Prostate gland (tissue), 2 donors: ENCODE measurements around the gene NIF3L1. TPM values are rescaled to one million over a fixed set of nuclear protein-coding genes. Genes with fewer than 3 reads are reported as not detected.

Experiments
- DNase-seq: peaks from one replicate; pipeline ENCODE4 v3.0.0-alpha.2; 2019; ENCODE audit warnings: low spot score
- H3K27ac ChIP-seq, 2 donors: fragments of 200-600 bp; sonication (generic); 2 replicates each; pipeline ENCODE4 v1.5.1; 2017 to 2019
- H3K27me3 ChIP-seq: fragments of 200-600 bp; sonication (generic); replicated peaks from 2 replicates; pipeline ENCODE4 v1.5.1; 2019; ENCODE audit not compliant: insufficient read depth
- H3K36me3 ChIP-seq, 2 donors: fragments of 200-600 bp; sonication (generic); 1 replicate in 1 of 2; 2 replicates in 1 of 2; pipeline versions ENCODE4 v1.5.1 to v1.8.1; 2017 to 2019
- H3K4me1 ChIP-seq: fragments of 200-600 bp; sonication (generic); replicated peaks from 2 replicates; pipeline ENCODE4 v1.5.1; 2019
- H3K4me3 ChIP-seq, 2 donors: fragments of 200-600 bp; sonication (generic); 2 replicates each; pipeline ENCODE4 v1.5.1; 2017 to 2019
- H3K9me3 ChIP-seq: fragments of 200-600 bp; sonication (generic); 2 replicates; pipeline ENCODE4 v1.5.1; 2017
- CTCF ChIP-seq, 4 experiments: fragments of 200-600 bp in 2 of 4; fragments of 450-650 bp in 2 of 4; sonication (generic) in 2 of 4; IDR thresholded peaks; 1 replicate in 3 of 4; 2 replicates in 1 of 4; pipeline ENCODE4 v1.5.1; 2016 to 2019; ENCODE audit warnings: antibody characterized with exemption in 4 of 4, mild to moderate bottlenecking in 2 of 4, moderate library complexity in 2 of 4
- POLR2A ChIP-seq: fragments of 450-650 bp; IDR thresholded peaks from one replicate; pipeline ENCODE4 v1.6.1; 2016; ENCODE audit warnings: antibody characterized with exemption, mild to moderate bottlenecking
- POLR2AphosphoS5 ChIP-seq: sonication (generic); formaldehyde crosslinking; IDR thresholded peaks from one replicate; pipeline ENCODE4 v1.6.1; 2017; ENCODE audit warnings: antibody characterized with exemption
- WGBS: methylation state at CpG from one replicate; pipeline ENCODE4 v1.1.5; 2018; 5-methylcytosine and 5-hydroxymethylcytosine counted together
- intact Hi-C: fragments of 100-400 bp; cut with DNase I; formaldehyde crosslinking; loops from one replicate; pipeline ENCODE4 v1.14.2; 2022
- total RNA-seq, 2 donors: library from RNA; depleted of rRNA; stranded (reverse); fragments of >200 nt; gene quantifications; one replicate each; pipeline ENCODE4 v1.1.0, GENCODE V29; 2016

Gene NIF3L1
- 10 to 100 TPM; 22.4 to 27.7 TPM for total RNA-seq

DNA sequence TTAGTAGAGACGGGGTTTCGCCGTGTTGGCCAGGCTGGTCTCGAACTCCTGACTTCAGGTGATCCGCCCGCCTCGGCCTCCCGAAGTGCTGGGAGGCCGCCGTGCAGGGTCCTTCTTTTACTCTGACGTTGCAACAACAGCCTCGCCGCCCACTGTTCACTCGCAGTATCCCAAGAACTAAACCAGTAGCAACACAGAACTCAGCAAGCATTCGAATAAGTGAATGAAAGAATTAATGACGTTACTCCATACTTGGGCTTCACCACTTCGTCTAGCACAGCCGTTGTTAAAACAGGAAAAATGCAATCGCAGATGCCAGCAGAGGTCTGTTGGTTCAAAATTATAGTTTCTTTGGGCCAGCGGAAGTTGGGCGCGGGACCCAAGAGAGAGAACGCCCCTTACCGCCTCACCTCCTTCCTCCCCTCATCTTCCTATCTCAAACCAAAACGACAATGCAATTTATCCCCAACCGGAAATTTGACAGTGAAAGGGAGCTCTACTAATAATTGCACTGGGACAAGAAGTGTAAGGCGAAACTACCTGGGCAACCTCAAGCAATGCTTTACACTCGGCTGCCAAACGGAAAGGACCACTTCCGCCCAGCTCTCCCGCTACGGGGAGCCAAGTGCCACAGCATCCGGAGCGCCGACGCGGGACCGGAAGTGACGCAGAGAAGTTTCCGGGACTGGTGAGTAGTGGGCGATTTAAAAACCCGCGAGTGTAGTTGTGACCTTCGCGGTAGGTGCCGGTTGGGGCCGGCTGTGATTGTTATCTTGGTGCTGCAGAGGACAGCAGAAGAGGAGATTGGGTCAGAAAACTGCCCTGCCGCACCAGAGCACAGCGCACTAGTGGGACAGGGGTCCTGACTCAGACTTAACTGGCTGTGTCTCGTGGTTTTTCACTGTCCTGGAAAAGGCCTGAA is at the start of gene NIF3L1, which contains the start of gene PPIL3:
NIF3L1 (plus strand) TSS at position 668 of the 922 bp plus-strand sequence. CDS start 2,573 bp downstream, outside the sequence.
PPIL3 (minus strand) TSS at position 374 of the 922 bp plus-strand sequence. CDS start 1,462 bp downstream, outside the sequence.
- Histone ChIP-seq H3K27ac (peak within 1 kb of the TSS; percentile 93 to 95), H3K9me3 (no peaks in the 10 kb centered on the region), H3K27me3 (no peaks in the 10 kb centered on the region), H3K4me1 (peaks cover 5% of the 10 kb centered on the region), H3K4me3 (peak within 1 kb of the TSS; percentile 62 to 84), H3K36me3 (no peaks in the 10 kb centered on the region)
- 0% methylated on average over 50 of the region's 50 CpGs for WGBS
- DNase-seq: peak; percentile 94
- TF ChIP-seq POLR2AphosphoS5 (peak; percentile 96), POLR2A (peak; percentile 49), CTCF (IDR thresholded peaks at IDR 0.05) (peak in 1 of 4 experiments; percentile 2)
- intact Hi-C loops: no loop called here

- intact Hi-C loops: no loop called here
- H3K27ac ChIP-seq: no peak overlapping the region
- no peaks in the 10 kb centered on the region for H3K27me3 ChIP-seq
- TF ChIP-seq POLR2A (no peak), CTCF (IDR thresholded peaks at IDR 0.05) (no peak)
- no peak overlapping the region for H3K4me3 ChIP-seq
- no peak for DNase-seq
- H3K9me3 ChIP-seq: no peaks in the 10 kb centered on the region
- 76% methylated on average over 3 of the region's 3 CpGs for whole genome bisulfite sequencing
- no peaks in the 10 kb centered on the region for H3K36me3 ChIP-seq
- no peaks in the 10 kb centered on the region for H3K4me1 ChIP-seq
These were observed 49.7 kb upstream of the NIF3L1 start for GRCh38 chr2:200839513-200839912.

DNA sequence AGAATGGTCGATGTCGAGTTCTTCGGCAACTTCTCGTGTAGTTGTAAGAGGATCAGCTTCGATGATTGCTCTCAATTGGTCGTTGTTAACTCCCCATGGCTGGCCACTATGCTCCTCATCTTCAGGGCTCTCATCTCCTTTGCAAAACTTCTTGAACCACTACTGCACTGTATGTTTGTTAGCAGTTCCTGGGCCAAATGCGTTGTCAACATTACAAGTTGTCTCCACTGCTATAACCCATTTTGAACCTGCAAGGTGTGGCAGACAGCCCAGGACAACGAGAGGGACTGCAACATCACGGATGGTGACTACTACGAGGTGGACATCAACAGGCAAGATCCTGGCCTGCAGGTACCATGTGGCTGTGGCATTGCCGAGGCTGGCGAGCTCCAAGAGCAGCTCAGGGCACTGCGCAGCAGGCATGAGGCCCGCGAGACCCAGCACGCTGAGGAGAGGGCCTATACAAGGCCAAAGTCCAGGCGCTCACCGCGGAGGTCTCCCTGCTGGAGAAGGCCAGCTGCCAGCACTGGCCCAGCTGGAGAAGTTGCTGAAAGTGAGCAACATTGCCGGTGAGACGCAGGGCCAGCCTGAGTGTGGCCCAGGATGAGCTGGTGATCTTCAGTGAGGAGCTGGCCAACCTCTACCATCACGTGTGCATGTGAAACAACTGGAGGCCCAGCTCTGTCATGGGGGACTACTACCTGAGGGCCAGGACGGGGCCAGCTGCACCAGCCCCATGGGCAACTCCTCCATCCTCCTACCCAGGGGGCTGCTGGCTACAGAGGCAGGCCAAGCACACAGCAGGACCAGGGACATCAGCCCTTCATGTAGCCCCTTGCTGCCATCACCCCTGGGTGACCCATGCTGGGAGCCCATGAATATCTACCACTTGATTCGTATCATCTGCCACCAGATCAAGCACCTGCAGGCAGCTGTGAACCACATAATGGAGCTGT is 44.9 kb upstream of the NIF3L1 start:
- intact Hi-C loops: no loop called here
- Histone ChIP-seq H3K9me3 (no peaks in the 10 kb centered on the region), H3K4me3 (no peak overlapping the region), H3K4me1 (no peaks in the 10 kb centered on the region), H3K36me3 (no peaks in the 10 kb centered on the region), H3K27ac (no peak overlapping the region), H3K27me3 (no peaks in the 10 kb centered on the region)
- no peak for DNase-seq
- WGBS: 94% methylated on average over 24 of the region's 24 CpGs
- TF ChIP-seq POLR2AphosphoS5: no peak
- no peak for TF ChIP-seq POLR2A
- no peak for TF ChIP-seq CTCF (IDR thresholded peaks at IDR 0.05)

GRCh38 chr2:200845194-200845593 is 44.0 kb upstream of the NIF3L1 start:
- Histone ChIP-seq H3K27me3 (no peaks in the 10 kb centered on the region), H3K27ac (no peak overlapping the region), H3K4me3 (no peak overlapping the region), H3K4me1 (no peaks in the 10 kb centered on the region), H3K36me3 (no peaks in the 10 kb centered on the region), H3K9me3 (no peaks in the 10 kb centered on the region)
- TF ChIP-seq POLR2AphosphoS5: no peak
- TF ChIP-seq POLR2A: no peak
- no peak for TF ChIP-seq CTCF (IDR thresholded peaks at IDR 0.05)
- intact Hi-C loops: no loop called here
- DNase-seq: no peak
- 87% methylated on average over 5 of the region's 5 CpGs for WGBS
